GM18868 (cell line): Measurements from ENCODE around the gene ABHD6.
"Not testable (repeated sequence)": the region's sequence is repeated elsewhere in the genome, so short reads cannot be mapped to it uniquely, and the experiment has no call there.

Experiments used
- ATAC-seq: cut with Tn5 transposase; IDR thresholded peaks from one replicate; pipeline ENCODE4 v1.9.1; 2021; ENCODE audit warnings: mild to moderate bottlenecking, moderate library complexity; ENCODE audit not compliant: unreplicated experiment

ABHD6 gene

GRCh38 chr3:58337190-58337589 is 99.6 kb downstream of the ABHD6 start:
- no peak for ATAC-seq

- ATAC-seq = not testable (repeated sequence)
These were observed 101.6 kb downstream of the ABHD6 start for GRCh38 chr3:58339146-58339545.

GRCh38 chr3:58340594-58341244 is 103.1 kb downstream of the ABHD6 start:
- ATAC-seq = no peak

GRCh38 chr3:58341376-58341775 is 103.8 kb downstream of the ABHD6 start:
- ATAC-seq = no peak

GRCh38 chr3:58342676-58343075 is 105.1 kb downstream of the ABHD6 start:
- ATAC-seq = no peak
